ENCODE measurements around the gene CALHM6.
A peak's percentile ranks its signal among the peaks of the same experiment; 100 is the strongest.

Gene CALHM6
- total RNA-seq, result 0 to 0.83 (median 0.15) reads per million in 4 donors

- no peak for DNase-seq
These were observed at the start of gene CALHM6 for GRCh38 chr6:116461331-116461931. TSS of gene CALHM6 (plus strand) at chr6:116461375. CDS start at chr6:116461930, 555 bp downstream.

- no peak for DNase-seq
These were observed 48.9 kb upstream of the CALHM6 start for GRCh38 chr6:116412270-116412669.

GRCh38 chr6:116413357-116413756 lies 47.8 kb upstream of the CALHM6 start:
- no peak for DNase-seq

GRCh38 chr6:116417661-116418060 lies 43.5 kb upstream of the CALHM6 start:
- DNase-seq, result no peak

GRCh38 chr6:116419069-116419786 lies 41.9 kb upstream of the CALHM6 start:
- DNase-seq, result no peak

- DNase-seq, result no peak
These were observed 40.8 kb upstream of the CALHM6 start for GRCh38 chr6:116420341-116420740.

- no peak for DNase-seq
These were observed 38.9 kb upstream of the CALHM6 start for GRCh38 chr6:116422238-116422637.

GRCh38 chr6:116424001-116424400 lies 37.2 kb upstream of the CALHM6 start:
- DNase-seq, result no peak

GRCh38 chr6:116426551-116426950 lies 34.6 kb upstream of the CALHM6 start:
- no peak for DNase-seq

- no peak for DNase-seq
These were observed 32.1 kb upstream of the CALHM6 start for GRCh38 chr6:116429111-116429510.

GRCh38 chr6:116430860-116431259 lies 30.3 kb upstream of the CALHM6 start:
- no peak for DNase-seq

GRCh38 chr6:116431964-116432595 lies 29.1 kb upstream of the CALHM6 start:
- DNase-seq, result no peak

GRCh38 chr6:116433206-116433712 lies 27.9 kb upstream of the CALHM6 start:
- no peak for DNase-seq

- DNase-seq, result no peak
These were observed 27.0 kb upstream of the CALHM6 start for GRCh38 chr6:116434056-116434725.

- DNase-seq, result no peak
These were observed 24.6 kb upstream of the CALHM6 start for GRCh38 chr6:116436586-116436985.

GRCh38 chr6:116437656-116438055 lies 23.5 kb upstream of the CALHM6 start:
- DNase-seq, result no peak

- DNase-seq, result no peak
These were observed 22.4 kb upstream of the CALHM6 start for GRCh38 chr6:116438590-116439448.

GRCh38 chr6:116439522-116440051 lies 21.6 kb upstream of the CALHM6 start:
- DNase-seq, result no peak

- DNase-seq, result no peak
These were observed 18.1 kb upstream of the CALHM6 start for GRCh38 chr6:116443105-116443504.

GRCh38 chr6:116444092-116444491 lies 17.1 kb upstream of the CALHM6 start:
- peak in 1 of 5 donors; percentile 28 for DNase-seq

- no peak for DNase-seq
These were observed 16.6 kb upstream of the CALHM6 start for GRCh38 chr6:116444575-116444974.

GRCh38 chr6:116445102-116445501 lies 16.1 kb upstream of the CALHM6 start:
- no peak for DNase-seq

All from T-helper 1 cell (primary cell).